Left hindlimb (tissue), 1 donor: ENCODE measurements around the gene GM2A.
"Not testable (repeated sequence)": the region's sequence is repeated elsewhere in the genome, so short reads cannot be mapped to it uniquely, and the experiment has no call there.

Source experiments
- DNase-seq: peaks from one replicate; pipeline ENCODE4 v3.0.0-alpha.2; 2018

GM2A gene

DNA sequence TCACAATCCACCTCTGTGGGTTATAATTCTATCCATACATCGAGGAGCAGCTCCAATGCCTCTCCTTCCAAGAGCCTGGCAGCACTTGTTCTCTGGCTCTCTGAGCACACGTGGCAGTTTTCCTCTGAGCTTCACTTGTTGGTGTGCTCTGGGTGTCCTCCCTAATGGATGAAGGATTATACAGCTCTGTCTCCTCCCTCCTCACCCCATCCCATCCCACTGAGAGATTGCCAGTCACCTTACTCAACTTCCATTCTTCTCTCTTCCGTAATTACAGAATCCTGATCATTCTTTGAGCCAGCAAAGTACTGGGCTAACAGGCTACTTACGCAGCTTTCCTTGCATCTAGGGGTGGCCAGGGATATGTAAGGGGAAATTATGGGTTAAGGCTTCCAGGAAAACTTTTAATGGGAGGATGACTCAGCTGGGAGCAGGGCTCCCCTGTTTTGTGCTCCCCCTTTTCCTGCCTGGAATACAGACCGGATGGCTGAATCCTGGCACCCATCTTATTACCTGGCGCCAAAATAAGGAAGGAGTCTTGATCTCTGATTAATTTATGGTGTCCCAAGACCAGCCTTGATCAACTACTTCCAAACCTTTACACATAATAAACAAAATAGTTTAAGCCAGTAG, 22.8 kb upstream of the GM2A start:
- no peak for DNase-seq

GRCh38 chr5:151231359-151231758, 21.6 kb upstream of the GM2A start:
- no peak for DNase-seq

- DNase-seq: no peak
These were observed 19.3 kb upstream of the GM2A start for GRCh38 chr5:151233616-151234085.

- peak; percentile 55 for DNase-seq
These were observed 18.3 kb upstream of the GM2A start for GRCh38 chr5:151234476-151235238.

GRCh38 chr5:151235239-151235571, 17.8 kb upstream of the GM2A start:
- DNase-seq: not testable (repeated sequence)

DNA sequence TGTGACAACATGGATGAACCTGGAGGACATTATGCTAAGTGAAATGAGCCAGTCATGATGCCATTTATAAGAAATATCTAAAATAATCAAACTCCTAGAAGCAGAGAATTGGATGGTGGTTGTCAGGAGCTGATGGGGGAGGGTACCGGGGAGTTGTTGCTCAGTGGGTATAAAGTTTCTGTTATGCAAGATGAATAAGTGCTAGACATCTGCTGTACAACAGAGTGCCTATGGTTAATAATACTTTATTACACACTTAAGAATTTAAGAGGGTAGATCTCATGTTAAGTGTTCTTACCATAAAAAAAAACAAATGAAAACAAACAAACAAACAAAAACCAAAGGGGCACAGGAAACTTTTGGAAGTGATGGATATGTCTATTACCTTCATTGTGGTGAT, 16.1 kb upstream of the GM2A start:
- no peak for DNase-seq

- DNase-seq: no peak
These were observed 15.3 kb upstream of the GM2A start for GRCh38 chr5:151237685-151238084.

- DNase-seq: peak; percentile 49
These were observed 14.7 kb upstream of the GM2A start for GRCh38 chr5:151238303-151238741.

- DNase-seq: peak; percentile 82
These were observed 13.6 kb upstream of the GM2A start for GRCh38 chr5:151239237-151239861.

DNA sequence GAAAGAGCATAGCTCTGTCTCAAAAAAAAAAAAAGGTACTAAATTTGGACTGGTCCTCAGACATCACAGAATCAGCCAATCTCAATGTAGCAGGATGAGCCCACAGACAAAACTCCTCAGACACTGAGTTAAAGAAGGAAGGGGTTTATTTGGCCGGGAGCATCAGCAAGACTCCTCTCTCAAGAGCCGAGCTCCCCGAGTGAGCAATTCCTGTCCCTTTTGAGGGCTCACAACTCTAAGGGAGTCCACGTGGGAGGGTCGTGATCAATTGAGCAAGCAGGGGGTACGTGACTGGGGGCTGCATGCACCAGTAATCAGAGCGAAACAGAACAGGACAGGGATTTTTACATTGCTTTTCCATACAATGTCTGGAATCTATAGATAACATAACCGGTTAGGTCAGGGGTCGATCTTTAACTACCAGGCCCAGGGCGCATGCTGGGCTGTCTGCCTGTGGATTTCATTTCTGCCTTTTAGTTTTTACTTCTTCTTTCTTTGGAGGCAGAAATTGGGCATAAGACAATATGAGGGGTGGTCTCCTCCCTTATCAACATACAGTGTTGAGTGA, 12.6 kb upstream of the GM2A start:
- not testable (repeated sequence) for DNase-seq

DNA sequence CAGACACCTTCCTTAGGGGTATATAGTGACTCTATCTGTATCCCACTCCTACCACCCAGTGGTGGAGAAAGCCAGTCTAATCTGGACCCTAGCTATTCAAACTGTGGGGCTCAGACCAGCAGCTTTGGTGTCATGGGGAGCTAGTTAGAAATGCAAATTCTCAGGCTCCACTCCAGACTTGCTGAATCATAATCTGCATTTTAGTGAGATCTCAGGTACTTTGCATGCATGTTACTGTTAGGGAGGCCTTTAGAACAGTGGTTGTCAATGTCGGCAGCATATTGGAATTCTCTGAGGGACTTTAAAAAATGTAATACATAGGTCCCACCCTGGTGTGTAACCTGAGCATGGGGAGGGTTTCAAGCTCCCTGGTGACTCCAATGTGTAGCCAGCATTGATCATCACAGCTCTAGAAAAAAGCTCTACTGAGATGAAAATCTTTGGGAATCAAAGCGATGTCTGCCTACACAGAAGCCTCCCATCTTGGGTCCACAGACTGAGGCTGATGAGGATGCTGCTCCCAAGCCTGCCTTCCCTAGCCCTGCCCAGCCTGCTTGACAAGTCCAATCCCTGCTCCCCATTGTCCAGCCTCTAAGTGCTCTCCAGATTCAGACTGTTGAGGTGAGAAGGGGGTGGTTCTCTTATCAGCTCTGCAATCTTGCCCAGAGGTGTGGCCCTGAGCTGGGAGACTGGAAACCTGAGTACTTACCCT, 11.9 kb upstream of the GM2A start:
- no peak for DNase-seq

DNA sequence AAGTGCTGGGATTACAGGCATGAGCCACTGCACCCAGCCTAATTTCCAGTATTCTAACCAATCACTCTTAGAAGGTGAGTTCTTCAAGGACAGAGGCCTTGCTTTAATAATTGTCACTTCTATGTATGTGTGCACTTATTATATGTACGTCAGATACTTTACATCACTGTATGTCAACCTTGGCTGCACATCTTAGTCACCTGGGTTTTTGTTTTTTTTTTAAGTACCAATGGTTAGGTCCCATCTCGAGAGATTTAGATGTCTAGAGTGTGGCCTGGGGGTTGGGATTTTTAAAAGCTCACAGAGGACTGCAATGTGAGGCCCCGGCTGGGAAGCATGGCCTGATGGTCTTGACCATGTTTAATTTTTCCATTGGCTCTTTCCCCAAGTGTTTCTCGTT, 9.9 kb upstream of the GM2A start:
- DNase-seq: no peak

GRCh38 chr5:151243564-151243963, 9.4 kb upstream of the GM2A start:
- no peak for DNase-seq

- no peak for DNase-seq
These were observed 8.8 kb upstream of the GM2A start for GRCh38 chr5:151244206-151244605.

GRCh38 chr5:151245680-151246219, 7.2 kb upstream of the GM2A start:
- DNase-seq: no peak

DNA sequence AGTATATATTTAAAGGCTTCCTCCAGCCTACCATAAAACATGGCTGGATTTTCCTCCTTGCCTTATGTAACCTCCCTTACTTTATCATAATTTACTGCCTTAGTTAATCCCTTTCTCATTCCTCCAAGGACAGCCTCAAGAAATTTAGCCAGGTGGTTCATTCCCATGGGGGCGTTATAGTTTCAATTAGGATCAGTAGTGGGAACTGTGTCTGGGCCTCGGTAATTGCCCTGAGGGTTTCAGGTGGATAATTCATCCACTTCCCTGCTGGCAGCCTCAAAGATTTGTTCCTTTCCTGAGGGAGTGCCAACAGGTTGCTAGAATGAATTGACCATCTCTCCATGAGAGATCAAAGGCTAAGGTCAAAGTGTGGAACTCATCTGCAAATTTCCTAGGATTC, 4.3 kb upstream of the GM2A start:
- no peak for DNase-seq

DNA sequence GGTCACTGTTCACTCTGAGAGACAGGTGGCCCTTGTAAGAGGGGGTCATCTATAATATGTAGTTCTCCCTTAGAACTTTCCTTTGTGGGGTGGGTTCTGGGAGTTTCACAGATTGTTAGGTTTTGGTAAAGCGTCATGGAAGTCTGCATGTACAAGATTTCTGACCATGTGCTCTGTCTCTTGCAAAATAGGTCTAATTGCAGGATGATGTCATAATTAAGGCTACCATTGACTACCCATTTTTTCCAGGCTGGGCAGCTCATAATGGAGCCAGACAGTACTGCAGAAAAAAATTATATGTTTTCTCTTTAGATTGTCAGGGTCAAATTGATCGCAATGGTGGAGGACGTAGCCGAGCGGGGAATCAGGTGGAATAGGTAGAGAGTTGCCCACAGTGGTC, 3.7 kb upstream of the GM2A start:
- DNase-seq: no peak

GRCh38 chr5:151250346-151251000, 2.5 kb upstream of the GM2A start:
- DNase-seq: no peak

DNA sequence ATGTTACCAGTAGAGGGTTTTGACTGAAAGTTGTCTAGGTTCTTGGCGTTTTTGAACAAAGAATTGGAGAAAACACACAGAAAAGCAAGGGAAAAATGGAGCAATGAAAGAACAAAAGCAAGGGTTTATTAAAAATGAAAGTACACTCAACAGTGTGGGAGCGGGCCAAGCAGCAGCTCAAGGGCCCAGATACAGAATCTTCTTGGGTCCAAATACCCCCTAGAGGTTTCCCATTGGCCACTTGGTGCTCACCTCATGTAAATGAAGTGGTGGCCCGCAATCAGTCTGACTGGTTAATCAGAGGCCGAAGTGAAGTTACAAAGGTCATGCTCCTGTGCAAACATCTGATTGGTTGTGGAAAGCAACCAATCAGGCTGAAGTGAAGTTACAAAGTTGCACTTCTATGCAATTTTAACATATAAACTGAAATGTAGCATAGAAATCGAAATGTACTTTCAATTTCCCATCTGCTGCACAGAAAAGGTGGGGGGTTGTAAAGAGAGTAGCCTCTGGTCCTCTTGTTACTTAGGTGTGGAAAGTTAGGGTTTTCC, 1.9 kb upstream of the GM2A start:
- no peak for DNase-seq

DNA sequence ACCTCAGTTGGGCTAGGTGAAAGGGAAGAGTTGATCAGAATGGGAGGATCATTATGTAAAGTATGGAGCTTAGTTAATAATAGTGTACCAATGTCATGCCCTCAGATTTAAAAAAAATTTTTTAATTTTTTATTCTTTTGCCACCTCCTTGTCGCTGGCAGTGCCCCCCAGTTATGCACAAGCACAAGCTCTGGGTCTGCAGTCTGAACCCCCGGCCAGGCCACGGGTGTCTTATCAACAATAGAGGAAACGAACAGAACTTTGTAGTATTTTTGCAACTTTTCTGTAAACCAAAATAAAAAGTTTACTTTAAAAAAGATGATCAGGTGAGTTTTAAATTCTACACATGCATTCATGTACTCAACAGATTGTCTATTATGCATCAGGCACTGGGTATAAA, 1.4 kb upstream of the GM2A start:
- DNase-seq: no peak

GRCh38 chr5:151253605-151253950, 593 bp downstream of the GM2A start:
- DNase-seq: no peak

- no peak for DNase-seq
These were observed 1.6 kb downstream of the GM2A start for GRCh38 chr5:151254556-151254955.
